SK-N-SH (cell line): Measurements from ENCODE around the gene DGKK. TPM values are rescaled to one million over a fixed set of nuclear protein-coding genes. Genes with fewer than 3 reads are reported as not detected.
"Not testable (repeated sequence)": the region's sequence is repeated elsewhere in the genome, so short reads cannot be mapped to it uniquely, and the experiment has no call there.

Experiments
- CTCF ChIA-PET: fragments of 300-600, 350-600 bp; formaldehyde crosslinking; extraction: SDS; loops from one replicate; lab custom pipeline; 2021; lab: Yijun Ruan, JAX
- POLR2A ChIA-PET: fragments of 350-600 bp; sonication (Branson Sonifier 250); formaldehyde crosslinking; extraction: SDS; loops from one replicate; lab custom pipeline; 2020; ENCODE audit warnings: antibody characterized with exemption, inconsistent platforms; lab: Yijun Ruan, JAX
- DNase-seq: peaks from one replicate; pipeline ENCODE4 v3.0.0; 2012
- H2AFZ ChIP-seq: fragments of 200-600 bp; sonication (generic); 2 replicates; pipeline ENCODE4 v1.8.1; 2016; ENCODE audit warnings: antibody characterized with exemption, mild to moderate bottlenecking, low read depth
- H3F3A ChIP-seq: fragments of 200-600 bp; sonication (generic); replicated peaks from 2 replicates; pipeline ENCODE3; 2016; ENCODE audit warnings: antibody characterized with exemption, mild to moderate bottlenecking; ENCODE audit not compliant: insufficient read depth
- H3K27ac ChIP-seq, 2 experiments: fragments of 200-500 bp in 1 of 2; fragments of 200-600 bp in 1 of 2; sonication (Bioruptor generic) in 1 of 2; sonication (generic), shearing (Covaris generic) in 1 of 2; 2 replicates each; pipeline versions ENCODE4 v1.5.1 to v1.6.1; 2014 to 2016; ENCODE audit warnings: low read depth in 2 of 2, inconsistent platforms in 1 of 2, low read length in 1 of 2, mild to moderate bottlenecking in 1 of 2, mixed read lengths in 1 of 2
- H3K27me3 ChIP-seq: fragments of 200-600 bp; sonication (generic), shearing (Covaris generic); 2 replicates; pipeline ENCODE4 v1.6.1; 2016; ENCODE audit warnings: mixed run types; ENCODE audit not compliant: insufficient read depth
- H3K36me3 ChIP-seq, 2 experiments: fragments of 200-500 bp in 1 of 2; fragments of 200-600 bp in 1 of 2; sonication (Bioruptor generic) in 1 of 2; sonication (generic) in 1 of 2; replicated peaks in 1 of 2; 2 replicates each; pipeline versions ENCODE3 to v1.5.1; 2014 to 2016; ENCODE audit warnings: low read length in 1 of 2, mild to moderate bottlenecking in 1 of 2; ENCODE audit not compliant: insufficient read depth in 2 of 2, control insufficient read depth in 1 of 2
- H3K4me1 ChIP-seq, 2 experiments: fragments of 200-500 bp in 1 of 2; fragments of 200-600 bp in 1 of 2; sonication (Bioruptor generic) in 1 of 2; sonication (generic), shearing (Covaris generic) in 1 of 2; 2 replicates each; pipeline versions ENCODE4 v1.5.1 to v1.6.1; 2014 to 2016; ENCODE audit warnings: low read depth in 1 of 2, low read length in 1 of 2, mixed run types in 1 of 2; ENCODE audit not compliant: insufficient read depth in 2 of 2, control insufficient read depth in 1 of 2
- H3K4me2 ChIP-seq: fragments of 200-600 bp; sonication (generic), shearing (Covaris generic); 2 replicates; pipeline ENCODE4 v1.6.1; 2017; ENCODE audit warnings: mixed run types
- H3K4me3 ChIP-seq, 2 experiments: fragments of 200-500 bp in 1 of 2; fragments of 200-600 bp in 1 of 2; sonication (Bioruptor generic) in 1 of 2; sonication (generic), shearing (Covaris generic) in 1 of 2; 2 replicates each; pipeline versions ENCODE4 v1.5.1 to v1.8.1; 2014 to 2016; ENCODE audit warnings: low read depth in 2 of 2, inconsistent platforms in 1 of 2, low read length in 1 of 2, mild to moderate bottlenecking in 1 of 2, mixed read lengths in 1 of 2, moderate library complexity in 1 of 2
- H3K79me2 ChIP-seq: fragments of 200-600 bp; sonication (generic); 2 replicates; pipeline ENCODE4 v1.8.1; 2017; ENCODE audit warnings: mild to moderate bottlenecking; ENCODE audit not compliant: insufficient read depth
- H3K9ac ChIP-seq: fragments of 200-600 bp; sonication (generic); 2 replicates; pipeline ENCODE4 v1.6.1; 2017; ENCODE audit warnings: mixed run types
- H3K9me2 ChIP-seq: fragments of 200-600 bp; sonication (generic); 2 replicates; pipeline ENCODE4 v1.6.1; 2017; ENCODE audit warnings: mixed run types
- H3K9me3 ChIP-seq: fragments of 200-600 bp; sonication (generic); 2 replicates; pipeline ENCODE4 v1.6.1; 2017; ENCODE audit warnings: mixed run types, mild to moderate bottlenecking, moderate library complexity
- H4K20me1 ChIP-seq: fragments of 200-600 bp; sonication (generic); 2 replicates; pipeline ENCODE4 v1.6.1; 2017; ENCODE audit warnings: mild to moderate bottlenecking, mixed run types; ENCODE audit not compliant: insufficient read depth
- ELF1 ChIP-seq: IDR thresholded peaks from 2 replicates; pipeline ENCODE4 v1.4.0; 2012
- EZH2phosphoT487 ChIP-seq: fragments of 200-600 bp; sonication (generic); IDR thresholded peaks from 2 replicates; pipeline ENCODE4 v1.6.1; 2017; ENCODE audit warnings: low read depth, mixed run types, mild to moderate bottlenecking, antibody characterized with exemption, moderate library complexity, borderline replicate concordance
- MXI1 ChIP-seq: IDR thresholded peaks from 2 replicates; pipeline ENCODE4 v1.6.1; 2012; ENCODE audit warnings: mild to moderate bottlenecking, low read depth, low read length, improper control_type of control experiment
- NFIC ChIP-seq: IDR thresholded peaks from 2 replicates; pipeline ENCODE4 v1.4.0; 2012; ENCODE audit warnings: borderline replicate concordance
- NRF1 ChIP-seq: IDR thresholded peaks from 2 replicates; pipeline ENCODE4 v1.6.1; 2012; ENCODE audit warnings: low read depth, mild to moderate bottlenecking, low read length
- RAD21 ChIP-seq: IDR thresholded peaks from 2 replicates; pipeline ENCODE4 v1.6.1; 2012; ENCODE audit warnings: mild to moderate bottlenecking, low read length
- YY1 ChIP-seq: IDR thresholded peaks from 2 replicates; pipeline ENCODE4 v1.4.0; 2012; ENCODE audit warnings: low read depth, mild to moderate bottlenecking
- WGBS: methylation state at CpG from one replicate; pipeline ENCODE4 v1.1.6; 2017; ENCODE audit warnings: low lambda C conversion rate; 5-methylcytosine and 5-hydroxymethylcytosine counted together
- polyA plus RNA-seq, 3 experiments: library from polyadenylated mRNA; depleted of rRNA; stranded (reverse); fragments of >200 nt; gene quantifications; 2 replicates each; pipeline ENCODE4 v1.2.3, GENCODE V29; 2012
- TF ChIP-seq, protein P1 (sequence below): fragments of 200-600 bp; sonication (generic); IDR thresholded peaks from 2 replicates; pipeline ENCODE4 v1.6.1; 2017; ENCODE audit warnings: antibody characterized with exemption, mild to moderate bottlenecking, moderate library complexity
- TF ChIP-seq, protein P2 (sequence below): IDR thresholded peaks from 2 replicates; pipeline ENCODE4 v1.6.1; 2012; ENCODE audit warnings: mild to moderate bottlenecking, low read depth, low read length, moderate library complexity

DGKK gene
- polyA plus RNA-seq, 1 of the 3 experiments (the other 2 are of a cell fraction) = 0.02 TPM

GRCh38 chrX:50332668-50333067, 138.0 kb downstream of the DGKK start:
- DNase-seq, H3K27me3 ChIP-seq, H4K20me1 ChIP-seq, H3K4me1 ChIP-seq, H2AFZ ChIP-seq, H3K27ac ChIP-seq, H3K9me2 ChIP-seq, H3K36me3 ChIP-seq, H3K4me2 ChIP-seq, POLR2A ChIA-PET, H3K4me3 ChIP-seq, H3F3A ChIP-seq, H3K79me2 ChIP-seq: not testable (repeated sequence)
- 21% methylated on average over 4 of the region's 5 CpGs for WGBS
- CTCF ChIA-PET = interaction anchor here (1.5 kb wide), 1 partner anchor 39 kb away, joined by 3 read pairs; no protein-coding TSS in a partner anchor
- TF ChIP-seq, protein P1, sequence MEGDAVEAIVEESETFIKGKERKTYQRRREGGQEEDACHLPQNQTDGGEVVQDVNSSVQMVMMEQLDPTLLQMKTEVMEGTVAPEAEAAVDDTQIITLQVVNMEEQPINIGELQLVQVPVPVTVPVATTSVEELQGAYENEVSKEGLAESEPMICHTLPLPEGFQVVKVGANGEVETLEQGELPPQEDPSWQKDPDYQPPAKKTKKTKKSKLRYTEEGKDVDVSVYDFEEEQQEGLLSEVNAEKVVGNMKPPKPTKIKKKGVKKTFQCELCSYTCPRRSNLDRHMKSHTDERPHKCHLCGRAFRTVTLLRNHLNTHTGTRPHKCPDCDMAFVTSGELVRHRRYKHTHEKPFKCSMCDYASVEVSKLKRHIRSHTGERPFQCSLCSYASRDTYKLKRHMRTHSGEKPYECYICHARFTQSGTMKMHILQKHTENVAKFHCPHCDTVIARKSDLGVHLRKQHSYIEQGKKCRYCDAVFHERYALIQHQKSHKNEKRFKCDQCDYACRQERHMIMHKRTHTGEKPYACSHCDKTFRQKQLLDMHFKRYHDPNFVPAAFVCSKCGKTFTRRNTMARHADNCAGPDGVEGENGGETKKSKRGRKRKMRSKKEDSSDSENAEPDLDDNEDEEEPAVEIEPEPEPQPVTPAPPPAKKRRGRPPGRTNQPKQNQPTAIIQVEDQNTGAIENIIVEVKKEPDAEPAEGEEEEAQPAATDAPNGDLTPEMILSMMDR = peak; percentile 41
- TF ChIP-seq RAD21 = peak; percentile 15; the same call in 1 of the 2 replicates
- TF ChIP-seq, all 33 proteins: peak for 2; not testable (repeated sequence) for 31
- not testable (repeated sequence) for H3K9ac ChIP-seq, H3K9me3 ChIP-seq

GRCh38 chrX:50327235-50327634, 143.4 kb downstream of the DGKK start:
- 9% methylated on average over 2 of the region's 2 CpGs for WGBS
- CTCF ChIA-PET = interaction anchor here (0.6 kb wide), 1 partner anchor 117 kb away, joined by 3 read pairs; no protein-coding TSS in a partner anchor
- no peak overlapping the region for H3K27ac ChIP-seq

More at GRCh38 chrX:50327235-50327634, 143.4 kb downstream of the DGKK start:
- Histone ChIP-seq H2AFZ (no peak overlapping the region), H3F3A (no peaks in the 10 kb centered on the region), H3K4me2 (no peak overlapping the region), H3K9me3 (no peaks in the 10 kb centered on the region), H4K20me1 (no peaks in the 10 kb centered on the region), H3K27me3 (no peaks in the 10 kb centered on the region; the same call in 1 of the 2 replicates), H3K4me3 (no peak overlapping the region), H3K9me2 (no peaks in the 10 kb centered on the region), H3K4me1 (no peaks in the 10 kb centered on the region), H3K9ac (no peak overlapping the region), H3K36me3 (no peaks in the 10 kb centered on the region), H3K79me2 (no peaks in the 10 kb centered on the region)
- TF ChIP-seq YY1 = no peak
- TF ChIP-seq, protein P2, sequence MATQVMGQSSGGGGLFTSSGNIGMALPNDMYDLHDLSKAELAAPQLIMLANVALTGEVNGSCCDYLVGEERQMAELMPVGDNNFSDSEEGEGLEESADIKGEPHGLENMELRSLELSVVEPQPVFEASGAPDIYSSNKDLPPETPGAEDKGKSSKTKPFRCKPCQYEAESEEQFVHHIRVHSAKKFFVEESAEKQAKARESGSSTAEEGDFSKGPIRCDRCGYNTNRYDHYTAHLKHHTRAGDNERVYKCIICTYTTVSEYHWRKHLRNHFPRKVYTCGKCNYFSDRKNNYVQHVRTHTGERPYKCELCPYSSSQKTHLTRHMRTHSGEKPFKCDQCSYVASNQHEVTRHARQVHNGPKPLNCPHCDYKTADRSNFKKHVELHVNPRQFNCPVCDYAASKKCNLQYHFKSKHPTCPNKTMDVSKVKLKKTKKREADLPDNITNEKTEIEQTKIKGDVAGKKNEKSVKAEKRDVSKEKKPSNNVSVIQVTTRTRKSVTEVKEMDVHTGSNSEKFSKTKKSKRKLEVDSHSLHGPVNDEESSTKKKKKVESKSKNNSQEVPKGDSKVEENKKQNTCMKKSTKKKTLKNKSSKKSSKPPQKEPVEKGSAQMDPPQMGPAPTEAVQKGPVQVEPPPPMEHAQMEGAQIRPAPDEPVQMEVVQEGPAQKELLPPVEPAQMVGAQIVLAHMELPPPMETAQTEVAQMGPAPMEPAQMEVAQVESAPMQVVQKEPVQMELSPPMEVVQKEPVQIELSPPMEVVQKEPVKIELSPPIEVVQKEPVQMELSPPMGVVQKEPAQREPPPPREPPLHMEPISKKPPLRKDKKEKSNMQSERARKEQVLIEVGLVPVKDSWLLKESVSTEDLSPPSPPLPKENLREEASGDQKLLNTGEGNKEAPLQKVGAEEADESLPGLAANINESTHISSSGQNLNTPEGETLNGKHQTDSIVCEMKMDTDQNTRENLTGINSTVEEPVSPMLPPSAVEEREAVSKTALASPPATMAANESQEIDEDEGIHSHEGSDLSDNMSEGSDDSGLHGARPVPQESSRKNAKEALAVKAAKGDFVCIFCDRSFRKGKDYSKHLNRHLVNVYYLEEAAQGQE = no peak
- TF ChIP-seq EZH2phosphoT487 = no peak
- TF ChIP-seq NFIC = no peak
- TF ChIP-seq NRF1 = no peak
- no peak for TF ChIP-seq MXI1
- TF ChIP-seq, protein P1 = no peak
- no peak for TF ChIP-seq ELF1
- POLR2A ChIA-PET = no interaction called here
- DNase-seq = no peak
